Mesendoderm (in vitro differentiated cells): Measurements from ENCODE around the gene CTSL.
"Not testable (repeated sequence)": the region's sequence is repeated elsewhere in the genome, so short reads cannot be mapped to it uniquely, and the experiment has no call there.

Experiments used
- DNase-seq: peaks from one replicate; pipeline ENCODE4 v3.0.0; 2013
- H2AK5ac ChIP-seq: 2 replicates; pipeline ENCODE4 v1.6.1; 2013; ENCODE audit warnings: low read length, inconsistent platforms
- H2BK120ac ChIP-seq: 2 replicates; pipeline ENCODE4 v1.6.1; 2013; ENCODE audit warnings: low read depth, mild to moderate bottlenecking, low read length, moderate library complexity, mixed read lengths
- H2BK15ac ChIP-seq: replicated peaks from 2 replicates; pipeline ENCODE4 v1.6.1; 2013; ENCODE audit warnings: low read depth, mild to moderate bottlenecking, moderate library complexity
- H2BK5ac ChIP-seq: 2 replicates; pipeline ENCODE4 v1.6.1; 2013; ENCODE audit warnings: low read length, inconsistent platforms
- H3K18ac ChIP-seq: 2 replicates; pipeline ENCODE4 v1.6.1; 2013; ENCODE audit warnings: mild to moderate bottlenecking, low read length, mixed read lengths
- H3K23ac ChIP-seq: one replicate; pipeline ENCODE4 v1.6.1; 2013; ENCODE audit warnings: low read length
- H3K27ac ChIP-seq: 2 replicates; pipeline ENCODE4 v1.5.1; 2013; ENCODE audit warnings: low read depth, mild to moderate bottlenecking, inconsistent platforms, low read length, moderate library complexity
- H3K27me3 ChIP-seq: 2 replicates; pipeline ENCODE4 v1.6.1; 2013; ENCODE audit warnings: low read length, control low read depth, mild to moderate bottlenecking, inconsistent platforms; ENCODE audit not compliant: insufficient read depth, poor library complexity
- H3K36me3 ChIP-seq: 2 replicates; pipeline ENCODE4 v1.6.1; 2013; ENCODE audit warnings: low read length, inconsistent platforms; ENCODE audit not compliant: control insufficient read depth, insufficient read depth
- H3K4ac ChIP-seq: one replicate; pipeline ENCODE4 v1.6.1; 2013; ENCODE audit warnings: low read depth, mild to moderate bottlenecking, low read length, moderate library complexity
- H3K4me1 ChIP-seq: 2 replicates; pipeline ENCODE4 v1.6.1; 2013; ENCODE audit warnings: low read depth, low read length, inconsistent platforms; ENCODE audit not compliant: control insufficient read depth
- H3K4me2 ChIP-seq: 2 replicates; pipeline ENCODE4 v1.6.1; 2013; ENCODE audit warnings: low read length
- H3K4me3 ChIP-seq: 2 replicates; pipeline ENCODE4 v1.5.1; 2013; ENCODE audit warnings: mild to moderate bottlenecking, low read length
- H3K56ac ChIP-seq: one replicate; pipeline ENCODE4 v1.6.1; 2013; ENCODE audit warnings: low read length
- H3K79me1 ChIP-seq: 2 replicates; pipeline ENCODE4 v1.6.1; 2013; ENCODE audit warnings: low read length, inconsistent platforms
- H3K79me2 ChIP-seq: 2 replicates; pipeline ENCODE4 v1.6.1; 2013; ENCODE audit warnings: mild to moderate bottlenecking, low read length; ENCODE audit not compliant: control insufficient read depth, insufficient read depth
- H3K9ac ChIP-seq: 2 replicates; pipeline ENCODE4 v1.6.1; 2013; ENCODE audit warnings: low read length, inconsistent platforms
- H4K5ac ChIP-seq: one replicate; pipeline ENCODE4 v1.6.1; 2013; ENCODE audit warnings: low read length
- H4K8ac ChIP-seq: one replicate; pipeline ENCODE4 v1.6.1; 2013; ENCODE audit warnings: low read depth, mild to moderate bottlenecking, control low read depth, low read length, moderate library complexity
- WGBS: extraction: QIAGEN DNeasy Blood & Tissue Kit; methylation state at CpG from one replicate; pipeline ENCODE4 v1.1.7; 2013; ENCODE audit warnings: low lambda C conversion rate, missing lambda C conversion rate; ENCODE audit not compliant: insufficient coverage; ENCODE audit errors: extremely low coverage; 5-methylcytosine and 5-hydroxymethylcytosine counted together

The CTSL gene

DNA sequence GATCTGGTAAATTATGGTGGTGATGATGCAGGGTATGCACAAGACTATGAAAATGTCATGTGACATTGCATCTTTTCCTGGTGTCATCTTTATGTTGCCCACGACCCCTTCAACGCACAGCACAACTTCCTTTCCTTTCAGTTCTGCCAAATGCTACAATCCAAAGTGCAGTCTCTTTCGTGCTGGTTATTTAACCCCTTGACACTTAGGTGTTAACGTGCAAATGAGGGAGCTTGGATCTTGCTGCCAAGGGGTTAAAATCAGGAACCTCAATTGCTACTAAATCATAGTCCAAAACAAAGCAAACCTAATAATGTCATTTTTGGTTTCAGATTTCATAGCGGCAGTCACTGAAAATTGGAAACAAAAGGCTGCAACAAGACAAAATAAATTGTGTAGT is 16.0 kb downstream of the CTSL start:
- no peak overlapping the region for H3K18ac ChIP-seq
- H2BK5ac ChIP-seq = no peak overlapping the region
- no peaks in the 10 kb centered on the region for H3K79me1 ChIP-seq
- no peak overlapping the region for H3K56ac ChIP-seq
- H3K27ac ChIP-seq = no peak overlapping the region
- no peak overlapping the region for H3K4ac ChIP-seq
- no peak overlapping the region for H4K8ac ChIP-seq
- H3K27me3 ChIP-seq = no peaks in the 10 kb centered on the region
- WGBS = no CpG with 5 or more reads among the region's 5 CpGs
- no peak overlapping the region for H3K23ac ChIP-seq
- H3K79me2 ChIP-seq = no peaks in the 10 kb centered on the region
- no peak overlapping the region for H2BK120ac ChIP-seq
- H2BK15ac ChIP-seq = no peak overlapping the region
- H2AK5ac ChIP-seq = no peak overlapping the region
- H3K4me3 ChIP-seq = no peak overlapping the region
- no peak overlapping the region for H4K5ac ChIP-seq
- H3K4me1 ChIP-seq = no peaks in the 10 kb centered on the region
- H3K9ac ChIP-seq = no peak overlapping the region
- H3K4me2 ChIP-seq = no peak overlapping the region
- no peak for DNase-seq
- no peaks in the 10 kb centered on the region for H3K36me3 ChIP-seq

GRCh38 chr9:87742813-87743428 is 17.0 kb downstream of the CTSL start:
- H3K27ac ChIP-seq = no peak overlapping the region
- H4K5ac ChIP-seq = no peak overlapping the region
- H3K4me1 ChIP-seq = no peaks in the 10 kb centered on the region
- H2BK15ac ChIP-seq = no peak overlapping the region
- no peaks in the 10 kb centered on the region for H3K79me2 ChIP-seq
- no peak overlapping the region for H3K9ac ChIP-seq
- no peak overlapping the region for H2BK5ac ChIP-seq
- no peaks in the 10 kb centered on the region for H3K27me3 ChIP-seq
- no peak overlapping the region for H3K4me3 ChIP-seq
- no peak overlapping the region for H3K4me2 ChIP-seq
- no peak overlapping the region for H3K4ac ChIP-seq
- H2AK5ac ChIP-seq = no peak overlapping the region
- no peak overlapping the region for H3K23ac ChIP-seq
- WGBS = no CpG with 5 or more reads among the region's 3 CpGs
- no peak overlapping the region for H3K56ac ChIP-seq
- H3K79me1 ChIP-seq = no peaks in the 10 kb centered on the region
- H3K18ac ChIP-seq = no peak overlapping the region
- H2BK120ac ChIP-seq = no peak overlapping the region
- H3K36me3 ChIP-seq = no peaks in the 10 kb centered on the region
- DNase-seq = no peak
- no peak overlapping the region for H4K8ac ChIP-seq

DNA sequence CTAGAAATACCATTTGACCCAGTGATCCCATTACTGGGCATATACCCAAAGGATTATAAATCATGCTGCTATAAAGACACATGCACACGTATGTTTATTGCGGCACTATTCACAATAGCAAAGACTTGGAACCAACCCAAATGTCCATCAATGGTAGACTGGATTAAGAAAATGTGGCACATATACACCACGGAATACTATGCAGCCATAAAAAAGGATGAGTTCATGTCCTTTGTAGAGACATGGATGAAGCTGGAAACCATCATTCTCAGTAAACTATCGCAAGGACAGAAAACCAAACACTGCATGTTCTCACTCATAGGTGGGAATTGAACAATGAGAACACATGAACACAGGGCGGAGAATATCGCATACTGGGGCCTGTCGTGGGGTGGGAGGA is 18.3 kb downstream of the CTSL start:
- H3K56ac ChIP-seq, H3K27ac ChIP-seq, DNase-seq, H3K27me3 ChIP-seq, H3K36me3 ChIP-seq, H4K8ac ChIP-seq, H3K18ac ChIP-seq, H3K4me3 ChIP-seq, H2AK5ac ChIP-seq, H3K79me2 ChIP-seq, H3K4me1 ChIP-seq, H2BK120ac ChIP-seq, H2BK15ac ChIP-seq, H3K79me1 ChIP-seq, H3K23ac ChIP-seq, H3K4ac ChIP-seq, H3K4me2 ChIP-seq, H4K5ac ChIP-seq, H3K9ac ChIP-seq, H2BK5ac ChIP-seq: not testable (repeated sequence)
- no CpG with 5 or more reads among the region's 7 CpGs for WGBS

DNA sequence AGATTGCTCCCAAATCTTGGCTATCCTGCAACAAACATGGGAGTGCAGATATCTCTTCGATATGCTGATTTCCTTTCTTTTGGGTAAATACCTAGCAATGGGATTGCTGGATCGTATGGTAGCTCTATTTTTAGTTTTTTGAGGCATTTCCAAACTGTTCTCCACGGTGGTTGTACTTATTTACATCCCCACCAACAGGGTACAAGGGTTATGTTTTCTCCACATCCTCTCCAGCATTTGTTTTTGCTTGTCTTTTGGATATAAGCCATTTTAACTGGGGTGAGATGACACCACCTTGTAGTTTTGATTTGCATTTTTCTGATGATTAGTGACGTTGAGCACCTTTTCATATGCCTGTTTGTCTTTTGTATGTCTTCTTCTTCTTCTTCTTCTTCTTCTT is 20.3 kb downstream of the CTSL start:
- Histone ChIP-seq H2BK5ac (no peak overlapping the region), H3K4me1 (no peaks in the 10 kb centered on the region), H2BK120ac (no peak overlapping the region), H3K4me2 (no peak overlapping the region), H3K36me3 (no peaks in the 10 kb centered on the region), H3K79me1 (no peaks in the 10 kb centered on the region), H3K27ac (no peak overlapping the region), H3K79me2 (no peaks in the 10 kb centered on the region), H3K27me3 (no peaks in the 10 kb centered on the region), H2BK15ac (no peak overlapping the region), H3K4ac (no peak overlapping the region), H3K23ac (no peak overlapping the region), H3K4me3 (no peak overlapping the region), H3K18ac (no peak overlapping the region), H3K56ac (no peak overlapping the region), H3K9ac (no peak overlapping the region), H4K5ac (no peak overlapping the region), H2AK5ac (no peak overlapping the region), H4K8ac (no peak overlapping the region)
- DNase-seq = no peak
- no CpG with 5 or more reads among the region's 4 CpGs for WGBS

DNA sequence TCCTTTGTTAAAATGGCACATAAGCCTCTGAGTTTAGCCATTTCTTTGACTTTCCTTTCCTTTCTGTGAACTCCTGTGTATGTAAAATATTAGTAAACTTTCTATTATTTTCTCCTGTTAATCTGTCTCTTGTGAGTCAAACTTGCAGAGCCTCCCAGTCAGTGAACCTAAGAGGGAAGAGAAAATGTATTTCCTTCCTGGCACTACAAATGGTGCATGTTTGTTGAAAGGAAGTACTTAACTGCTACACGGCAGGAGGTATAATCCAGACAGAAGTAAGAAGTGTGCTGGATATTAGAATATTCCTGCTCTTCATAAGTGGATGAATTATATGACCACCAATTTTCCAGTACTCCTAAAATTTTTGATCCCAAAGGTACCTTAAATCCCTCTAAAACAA is 23.0 kb downstream of the CTSL start:
- Histone ChIP-seq H3K79me2 (no peaks in the 10 kb centered on the region), H3K4ac (no peak overlapping the region), H3K79me1 (no peaks in the 10 kb centered on the region), H3K4me2 (no peak overlapping the region), H4K5ac (no peak overlapping the region), H2BK120ac (no peak overlapping the region), H3K27ac (no peak overlapping the region), H3K4me1 (no peaks in the 10 kb centered on the region), H3K36me3 (no peaks in the 10 kb centered on the region), H3K23ac (no peak overlapping the region), H3K56ac (no peak overlapping the region), H2BK5ac (no peak overlapping the region), H3K9ac (no peak overlapping the region), H2BK15ac (no peak overlapping the region), H4K8ac (no peak overlapping the region), H3K4me3 (no peak overlapping the region), H2AK5ac (no peak overlapping the region), H3K27me3 (no peaks in the 10 kb centered on the region), H3K18ac (no peak overlapping the region)
- no CpG with 5 or more reads among the region's 1 CpG for WGBS
- no peak for DNase-seq

DNA sequence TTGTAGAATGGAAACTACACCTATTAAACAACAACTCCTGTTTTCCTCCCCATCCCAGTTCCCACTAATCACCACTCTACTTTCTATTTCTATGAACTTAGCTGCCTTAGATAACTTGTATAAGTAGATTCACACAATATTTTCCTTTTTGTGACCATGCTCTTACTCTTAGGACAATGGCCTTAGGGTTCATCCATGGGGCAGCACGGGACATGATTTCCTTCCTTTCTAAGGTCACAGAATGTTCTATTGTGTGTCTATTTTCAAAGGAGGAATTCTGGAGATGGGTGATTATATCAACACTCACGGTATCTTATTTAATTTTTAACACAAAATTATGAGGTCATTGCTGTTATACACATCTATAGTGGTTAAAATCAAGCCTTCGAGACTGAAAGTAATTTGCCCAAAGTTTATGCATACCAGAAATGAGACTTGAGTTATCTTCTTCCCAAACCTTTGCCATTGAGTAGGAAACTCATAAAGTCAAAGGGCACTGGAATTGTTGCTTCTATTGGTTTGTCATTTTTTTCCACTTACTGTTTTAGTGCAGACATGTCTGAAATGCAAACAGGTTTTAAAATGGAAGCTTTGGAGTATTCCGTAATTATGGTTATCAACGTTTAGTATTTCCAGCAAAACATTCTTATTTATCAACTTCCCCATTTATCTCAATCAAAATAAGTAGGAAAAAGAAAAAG is 23.6 kb downstream of the CTSL start:
- H3K4me3 ChIP-seq = no peak overlapping the region
- no peak overlapping the region for H3K23ac ChIP-seq
- no peaks in the 10 kb centered on the region for H3K4me1 ChIP-seq
- no peak overlapping the region for H3K56ac ChIP-seq
- no peak overlapping the region for H3K4ac ChIP-seq
- H2BK15ac ChIP-seq = no peak overlapping the region
- no peak overlapping the region for H4K8ac ChIP-seq
- H3K18ac ChIP-seq = no peak overlapping the region
- no CpG with 5 or more reads among the region's 5 CpGs for WGBS
- no peaks in the 10 kb centered on the region for H3K27me3 ChIP-seq
- no peaks in the 10 kb centered on the region for H3K36me3 ChIP-seq
- no peak overlapping the region for H2AK5ac ChIP-seq
- H2BK5ac ChIP-seq = no peak overlapping the region
- H2BK120ac ChIP-seq = no peak overlapping the region
- H3K79me2 ChIP-seq = no peaks in the 10 kb centered on the region
- no peak overlapping the region for H4K5ac ChIP-seq
- H3K9ac ChIP-seq = no peak overlapping the region
- H3K4me2 ChIP-seq = no peak overlapping the region
- no peaks in the 10 kb centered on the region for H3K79me1 ChIP-seq
- DNase-seq = no peak
- H3K27ac ChIP-seq = no peak overlapping the region
